Hepatocyte (in vitro differentiated cells): ENCODE results near the gene SLC9C2. TPM values are rescaled to one million over a fixed set of nuclear protein-coding genes. Genes with fewer than 3 reads are reported as not detected.
A peak's percentile ranks its signal among the peaks of the same experiment; 100 is the strongest.

Experiments used
- DNase-seq: peaks from one replicate; pipeline ENCODE4 v3.0.0-alpha.2; 2016; ENCODE audit warnings: low spot score
- H2AFZ ChIP-seq: fragments of 200-600 bp; sonication (generic); 2 replicates; pipeline ENCODE4 v1.6.0; 2016; ENCODE audit warnings: antibody characterized with exemption, mild to moderate bottlenecking
- H3K27ac ChIP-seq: fragments of 200-600 bp; sonication (generic); 2 replicates; pipeline ENCODE4 v1.5.1; 2016; ENCODE audit warnings: mild to moderate bottlenecking
- H3K27me3 ChIP-seq: fragments of 200-600 bp; sonication (generic); 2 replicates; pipeline ENCODE4 v1.6.1; 2016
- H3K36me3 ChIP-seq: fragments of 200-600 bp; sonication (generic); replicated peaks from 2 replicates; pipeline ENCODE4 v1.5.1; 2016; ENCODE audit warnings: low read depth; ENCODE audit not compliant: insufficient read depth
- H3K4me1 ChIP-seq: fragments of 200-600 bp; sonication (generic); 2 replicates; pipeline ENCODE4 v1.5.1; 2016; ENCODE audit warnings: mild to moderate bottlenecking, moderate library complexity; ENCODE audit not compliant: insufficient read depth
- H3K4me2 ChIP-seq: fragments of 200-600 bp; sonication (generic); 2 replicates; pipeline ENCODE4 v1.6.0; 2016
- H3K4me3 ChIP-seq: fragments of 200-600 bp; sonication (generic); 2 replicates; pipeline ENCODE4 v1.5.1; 2016; ENCODE audit warnings: mild to moderate bottlenecking
- H3K79me2 ChIP-seq: fragments of 200-600 bp; sonication (generic); 2 replicates; pipeline ENCODE4 v1.6.0; 2017; ENCODE audit warnings: mild to moderate bottlenecking
- H3K9me2 ChIP-seq: fragments of 200-600 bp; sonication (generic); replicated peaks from 2 replicates; pipeline ENCODE4 v1.6.0; 2017; ENCODE audit warnings: mild to moderate bottlenecking; ENCODE audit not compliant: insufficient read depth
- H3K9me3 ChIP-seq: fragments of 200-600 bp; sonication (generic); 2 replicates; pipeline ENCODE4 v1.5.1; 2016; ENCODE audit warnings: low read depth, mild to moderate bottlenecking
- H4K20me1 ChIP-seq: fragments of 200-600 bp; sonication (generic); 2 replicates; pipeline ENCODE4 v1.6.0; 2016; ENCODE audit warnings: mild to moderate bottlenecking; ENCODE audit not compliant: insufficient read depth, poor library complexity, severe bottlenecking
- EZH2 ChIP-seq: fragments of 200-600 bp; sonication (generic); IDR thresholded peaks from 2 replicates; pipeline ENCODE4 v1.6.1; 2016; ENCODE audit warnings: antibody characterized with exemption, mild to moderate bottlenecking, borderline replicate concordance
- EZH2phosphoT487 ChIP-seq: fragments of 200-600 bp; sonication (generic); IDR thresholded peaks from one replicate; pipeline ENCODE4 v1.6.1; 2018; ENCODE audit warnings: antibody characterized with exemption, mild to moderate bottlenecking, low read depth, moderate library complexity; ENCODE audit not compliant: unreplicated experiment, severe bottlenecking
- WGBS: methylation state at CpG from one replicate; pipeline ENCODE4 v1.1.6; 2016; ENCODE audit warnings: low lambda C conversion rate; ENCODE audit errors: missing lambda C conversion rate; 5-methylcytosine and 5-hydroxymethylcytosine counted together
- polyA plus RNA-seq: library from polyadenylated mRNA; unstranded; fragments of >200 nt; fragmentation: Nextera tagmentation; extraction: Ambion mirVana; gene quantifications from 2 replicates; pipeline ENCODE4 v1.2.1, GENCODE V29; 2016
- total RNA-seq: library from RNA; depleted of rRNA; stranded (reverse); fragments of >200 nt; gene quantifications from 2 replicates; pipeline ENCODE4 v1.2.3, GENCODE V29; 2014
- TF ChIP-seq, protein P1 (sequence below): fragments of 200-600 bp; sonication (generic); IDR thresholded peaks from 2 replicates; pipeline ENCODE4 v1.5.1; 2016; ENCODE audit warnings: antibody characterized with exemption, mild to moderate bottlenecking; ENCODE audit not compliant: poor library complexity

Gene SLC9C2
- total and polyA plus RNA-seq, 2 experiments from 2014 or later = 0.77 to 1.1 TPM

DNA sequence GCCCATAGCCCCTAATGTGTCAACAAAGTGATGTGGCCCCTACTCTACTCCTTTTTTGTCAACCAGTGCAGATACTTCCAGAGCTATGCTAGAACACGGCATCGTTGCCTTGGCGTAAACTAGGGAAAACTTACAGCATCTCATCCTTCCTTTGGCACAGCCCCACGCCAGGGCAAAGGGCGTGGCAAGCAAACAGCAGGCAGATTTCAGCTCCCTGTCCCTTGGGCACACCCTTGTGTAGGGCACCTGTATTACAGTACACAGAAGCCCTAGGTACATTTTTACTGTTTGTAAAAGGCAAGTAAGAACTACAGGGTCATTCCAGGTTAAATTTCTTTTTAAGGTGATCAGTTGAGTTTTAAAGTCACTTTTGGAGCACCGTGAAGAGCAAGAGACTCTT, 96.4 kb downstream of the SLC9C2 start:
- no peaks in the 10 kb centered on the region for H3K79me2 ChIP-seq
- TF ChIP-seq EZH2 (no peak), EZH2phosphoT487 (no peak)
- TF ChIP-seq, protein P1, sequence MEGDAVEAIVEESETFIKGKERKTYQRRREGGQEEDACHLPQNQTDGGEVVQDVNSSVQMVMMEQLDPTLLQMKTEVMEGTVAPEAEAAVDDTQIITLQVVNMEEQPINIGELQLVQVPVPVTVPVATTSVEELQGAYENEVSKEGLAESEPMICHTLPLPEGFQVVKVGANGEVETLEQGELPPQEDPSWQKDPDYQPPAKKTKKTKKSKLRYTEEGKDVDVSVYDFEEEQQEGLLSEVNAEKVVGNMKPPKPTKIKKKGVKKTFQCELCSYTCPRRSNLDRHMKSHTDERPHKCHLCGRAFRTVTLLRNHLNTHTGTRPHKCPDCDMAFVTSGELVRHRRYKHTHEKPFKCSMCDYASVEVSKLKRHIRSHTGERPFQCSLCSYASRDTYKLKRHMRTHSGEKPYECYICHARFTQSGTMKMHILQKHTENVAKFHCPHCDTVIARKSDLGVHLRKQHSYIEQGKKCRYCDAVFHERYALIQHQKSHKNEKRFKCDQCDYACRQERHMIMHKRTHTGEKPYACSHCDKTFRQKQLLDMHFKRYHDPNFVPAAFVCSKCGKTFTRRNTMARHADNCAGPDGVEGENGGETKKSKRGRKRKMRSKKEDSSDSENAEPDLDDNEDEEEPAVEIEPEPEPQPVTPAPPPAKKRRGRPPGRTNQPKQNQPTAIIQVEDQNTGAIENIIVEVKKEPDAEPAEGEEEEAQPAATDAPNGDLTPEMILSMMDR = no peak
- peak overlapping the region; percentile 72 for H3K27ac ChIP-seq
- no peaks in the 10 kb centered on the region for H4K20me1 ChIP-seq
- H3K4me2 ChIP-seq = no peak overlapping the region
- H3K27me3 ChIP-seq = no peaks in the 10 kb centered on the region
- WGBS = 83% methylated on average over 6 of the region's 6 CpGs
- H3K36me3 ChIP-seq = no peaks in the 10 kb centered on the region
- no peaks in the 10 kb centered on the region for H3K9me3 ChIP-seq
- no peak overlapping the region for H2AFZ ChIP-seq
- H3K4me1 ChIP-seq = peaks cover 13% of the 10 kb centered on the region
- H3K9me2 ChIP-seq = no peaks in the 10 kb centered on the region
- H3K4me3 ChIP-seq = no peak overlapping the region
- peak; percentile 21 for DNase-seq

DNA sequence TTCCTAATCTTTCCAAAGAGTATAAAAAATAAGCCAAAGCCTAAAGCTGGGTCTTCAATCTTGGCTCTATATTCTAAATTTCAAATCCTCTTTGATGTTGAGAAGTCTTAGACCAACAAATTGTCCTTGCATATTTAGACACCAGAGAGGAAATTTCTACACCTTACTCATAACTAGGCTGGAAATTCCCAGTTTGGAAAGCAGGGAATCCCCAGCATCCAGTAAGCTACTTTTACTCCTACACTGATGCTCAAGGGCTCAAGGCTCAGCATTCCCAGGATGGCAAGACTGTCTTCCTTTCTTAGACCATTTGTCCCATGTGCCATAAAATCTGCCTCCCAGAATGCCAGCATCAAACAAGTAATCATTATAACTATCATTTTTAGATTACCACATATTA, 97.5 kb downstream of the SLC9C2 start:
- Histone ChIP-seq H3K36me3 (no peaks in the 10 kb centered on the region), H2AFZ (no peak overlapping the region), H3K27me3 (no peaks in the 10 kb centered on the region), H3K9me3 (no peaks in the 10 kb centered on the region), H3K79me2 (no peaks in the 10 kb centered on the region), H3K27ac (no peak overlapping the region), H4K20me1 (no peaks in the 10 kb centered on the region), H3K4me2 (no peak overlapping the region), H3K9me2 (no peaks in the 10 kb centered on the region), H3K4me1 (peaks cover 13% of the 10 kb centered on the region), H3K4me3 (no peak overlapping the region)
- TF ChIP-seq, protein P1 = no peak
- no peak for TF ChIP-seq EZH2phosphoT487
- no peak for TF ChIP-seq EZH2
- DNase-seq = no peak

DNA sequence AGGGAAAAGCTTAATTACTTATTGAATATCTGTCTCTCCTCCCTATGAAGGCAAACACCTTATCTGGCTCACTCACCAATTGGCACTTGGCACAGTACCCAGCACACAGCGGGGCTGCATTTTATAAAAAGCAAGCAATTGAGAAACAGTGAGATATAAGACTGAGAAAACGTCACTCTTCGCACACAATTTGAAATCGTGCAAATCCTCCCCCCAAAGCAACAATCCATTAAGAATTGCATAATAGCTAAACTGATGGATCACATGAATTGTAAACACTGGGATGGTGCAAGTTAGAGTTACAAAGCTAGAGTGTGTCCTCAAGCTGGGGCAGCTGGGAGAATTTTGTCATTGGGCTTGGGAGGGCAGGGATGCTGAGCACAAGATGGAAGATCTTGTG, 98.6 kb downstream of the SLC9C2 start:
- H4K20me1 ChIP-seq = no peaks in the 10 kb centered on the region
- no peak overlapping the region for H3K4me3 ChIP-seq
- 86% methylated on average over 4 of the region's 4 CpGs for WGBS
- no peaks in the 10 kb centered on the region for H3K36me3 ChIP-seq
- no peaks in the 10 kb centered on the region for H3K27me3 ChIP-seq
- peaks cover 13% of the 10 kb centered on the region for H3K4me1 ChIP-seq
- no peaks in the 10 kb centered on the region for H3K9me3 ChIP-seq
- H3K27ac ChIP-seq = no peak overlapping the region
- no peak overlapping the region for H3K4me2 ChIP-seq
- DNase-seq = no peak
- H2AFZ ChIP-seq = no peak overlapping the region
- H3K79me2 ChIP-seq = no peaks in the 10 kb centered on the region
- H3K9me2 ChIP-seq = no peaks in the 10 kb centered on the region
- TF ChIP-seq EZH2phosphoT487 = no peak
- no peak for TF ChIP-seq EZH2
- TF ChIP-seq, protein P1 = no peak

DNA sequence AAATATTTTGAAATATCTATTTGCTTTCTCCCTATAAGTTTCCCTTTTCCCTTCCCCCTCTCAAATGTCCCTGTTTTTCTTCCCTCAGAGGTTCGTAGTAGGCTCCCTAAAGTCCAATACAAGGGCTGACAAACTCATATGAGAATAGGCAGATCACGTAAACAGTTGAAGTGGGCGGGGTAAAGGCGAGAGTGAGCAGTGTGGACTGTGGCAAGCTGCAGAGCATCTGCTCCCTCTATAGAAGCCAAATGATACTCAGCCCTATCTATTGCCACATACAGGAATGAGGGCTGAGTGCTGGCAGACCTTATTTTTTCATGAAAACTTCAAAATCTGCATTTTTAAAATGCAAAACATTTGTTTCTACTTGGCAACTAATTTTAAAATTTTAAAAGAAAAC, 99.5 kb downstream of the SLC9C2 start:
- H3K79me2 ChIP-seq = no peaks in the 10 kb centered on the region
- H4K20me1 ChIP-seq = no peaks in the 10 kb centered on the region
- H3K27ac ChIP-seq = no peak overlapping the region
- WGBS = 30% methylated on average over 4 of the region's 4 CpGs
- DNase-seq = no peak
- no peak overlapping the region for H2AFZ ChIP-seq
- no peaks in the 10 kb centered on the region for H3K9me3 ChIP-seq
- H3K27me3 ChIP-seq = no peaks in the 10 kb centered on the region
- H3K36me3 ChIP-seq = no peaks in the 10 kb centered on the region
- TF ChIP-seq EZH2phosphoT487 (no peak), EZH2 (no peak)
- TF ChIP-seq, protein P1 = no peak
- no peaks in the 10 kb centered on the region for H3K9me2 ChIP-seq
- H3K4me1 ChIP-seq = peaks cover 13% of the 10 kb centered on the region
- H3K4me3 ChIP-seq = no peak overlapping the region
- no peak overlapping the region for H3K4me2 ChIP-seq
